HG02678 (cell line): ENCODE data around the gene SUCLA2.

Experiments
- ATAC-seq: cut with Tn5 transposase; IDR thresholded peaks from one replicate; pipeline ENCODE4 v1.9.1; 2021; ENCODE audit warnings: mild to moderate bottlenecking, moderate library complexity; ENCODE audit not compliant: unreplicated experiment

Gene SUCLA2

DNA sequence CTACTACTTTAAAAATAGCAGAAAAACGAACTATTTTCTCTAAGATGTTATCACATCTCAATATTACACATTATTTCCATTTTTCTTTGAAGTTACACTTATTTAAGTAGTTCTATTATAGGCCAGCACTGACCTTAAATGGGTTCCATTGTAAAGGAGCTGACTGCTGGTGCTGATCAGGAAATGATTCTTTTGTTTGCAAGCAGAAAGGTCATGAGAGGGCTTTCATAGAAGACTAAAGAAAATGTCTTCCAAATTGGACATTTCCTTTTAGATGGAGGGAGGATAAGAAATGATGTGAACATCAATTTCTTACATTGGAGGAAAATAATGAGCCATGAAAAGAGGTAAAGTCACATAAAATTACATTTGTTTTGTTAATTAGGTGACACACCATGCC, 96.2 kb downstream of the SUCLA2 start:
- no peak for ATAC-seq

DNA sequence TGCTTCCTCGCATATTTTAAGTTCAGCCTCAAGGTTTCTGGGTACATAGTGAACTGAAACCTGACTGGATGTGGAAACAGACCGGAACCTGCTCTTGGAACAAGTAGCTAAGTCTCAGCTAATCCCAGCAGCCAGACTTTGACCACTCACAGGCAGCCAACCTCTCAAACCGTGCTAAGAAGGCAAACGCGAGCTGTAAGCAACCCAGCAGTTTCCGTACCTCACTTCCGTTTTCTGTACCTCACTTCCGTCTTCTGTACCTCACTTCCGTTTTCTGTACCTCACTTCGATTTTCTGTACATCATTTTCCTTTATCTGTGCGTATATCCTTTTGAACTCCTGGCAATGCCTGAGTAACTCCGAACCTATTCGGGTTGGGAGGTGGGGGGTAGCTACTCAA, 96.8 kb downstream of the SUCLA2 start:
- ATAC-seq: no peak

DNA sequence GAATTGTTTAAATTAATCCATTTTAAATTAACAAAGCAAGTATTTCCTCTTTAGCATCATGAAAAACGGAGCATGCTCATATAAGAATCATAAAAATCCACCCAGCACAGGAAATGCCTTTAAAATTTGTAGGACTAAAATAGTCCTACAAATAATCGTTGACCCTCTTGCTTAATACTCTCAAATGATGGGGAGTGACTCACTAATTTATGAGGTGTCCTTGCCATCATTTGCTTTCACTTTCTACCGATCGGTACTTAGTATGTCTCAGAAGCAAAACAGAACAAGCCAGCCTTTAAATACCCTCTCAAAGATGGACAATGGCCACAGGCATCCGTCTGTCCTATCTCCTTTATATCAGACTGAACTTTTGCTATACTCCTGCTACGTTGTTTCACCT, 97.2 kb downstream of the SUCLA2 start:
- ATAC-seq: no peak

DNA sequence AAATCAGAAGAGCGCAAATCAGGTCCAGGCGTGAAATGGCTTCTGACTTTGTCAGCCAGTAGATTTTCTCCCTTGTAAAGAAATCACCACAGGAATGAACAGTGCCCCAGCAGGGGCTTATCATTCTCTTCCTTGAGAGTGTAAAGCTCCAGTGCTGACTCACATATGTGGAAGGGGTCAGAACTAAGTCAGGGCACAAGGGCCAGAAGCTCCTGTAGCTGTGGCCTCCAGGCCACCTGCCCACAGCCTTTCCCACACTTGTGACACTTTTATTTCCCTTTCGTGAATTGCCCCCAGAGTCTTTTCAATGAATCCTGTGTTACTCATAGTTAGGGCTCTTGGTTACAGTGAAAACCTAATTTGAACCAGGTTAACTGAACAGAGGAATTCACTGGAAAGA, 99.6 kb downstream of the SUCLA2 start:
- no peak for ATAC-seq

DNA sequence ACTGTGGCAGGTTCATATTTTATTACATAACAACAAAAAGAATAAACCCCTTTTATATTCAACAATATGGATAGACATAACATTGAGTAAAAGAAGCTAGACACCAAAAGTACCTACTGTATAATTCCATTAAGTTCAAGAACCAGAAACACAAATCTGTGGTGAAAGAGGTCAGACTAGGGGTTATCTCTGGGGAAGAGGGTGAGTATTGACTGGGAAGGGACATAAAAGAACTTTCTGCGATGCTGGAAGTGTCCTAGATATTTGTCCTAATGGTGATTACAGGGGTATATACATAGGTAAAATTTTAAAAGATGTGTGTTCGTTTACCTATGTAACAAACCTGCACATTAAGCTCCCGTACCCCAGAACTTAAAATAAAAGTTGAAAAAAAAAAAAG, 103.0 kb downstream of the SUCLA2 start:
- no peak for ATAC-seq

DNA sequence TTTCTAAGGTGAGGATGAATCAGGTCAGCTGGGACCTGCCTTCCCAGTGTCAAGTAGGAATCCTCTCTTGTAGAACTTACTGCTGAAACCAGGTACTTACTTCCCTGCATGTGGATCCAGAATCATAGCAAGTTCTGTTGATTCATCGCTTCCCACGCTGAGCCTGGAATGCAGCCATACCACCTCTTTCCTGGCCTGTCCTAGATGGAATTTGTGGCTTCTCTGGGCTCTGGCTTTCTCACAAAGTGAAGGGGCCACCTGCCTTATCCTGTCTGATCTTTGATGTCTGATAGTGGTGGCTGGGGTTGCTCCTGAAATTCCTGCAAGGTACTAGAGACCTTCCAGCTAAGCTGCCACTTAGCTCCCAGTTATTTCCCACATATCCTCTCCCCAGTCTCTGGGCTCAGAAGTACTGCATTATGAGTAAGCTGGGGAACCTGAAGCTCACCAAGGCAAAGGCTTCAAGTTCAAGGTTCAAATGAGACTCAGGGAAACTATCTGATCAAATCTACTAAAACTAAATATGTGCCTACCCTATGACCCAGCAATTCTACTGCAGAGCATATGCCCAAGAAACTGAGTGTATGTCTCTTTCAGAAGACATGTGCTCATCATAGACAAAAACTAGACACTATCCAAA, 103.5 kb downstream of the SUCLA2 start:
- ATAC-seq: no peak

DNA sequence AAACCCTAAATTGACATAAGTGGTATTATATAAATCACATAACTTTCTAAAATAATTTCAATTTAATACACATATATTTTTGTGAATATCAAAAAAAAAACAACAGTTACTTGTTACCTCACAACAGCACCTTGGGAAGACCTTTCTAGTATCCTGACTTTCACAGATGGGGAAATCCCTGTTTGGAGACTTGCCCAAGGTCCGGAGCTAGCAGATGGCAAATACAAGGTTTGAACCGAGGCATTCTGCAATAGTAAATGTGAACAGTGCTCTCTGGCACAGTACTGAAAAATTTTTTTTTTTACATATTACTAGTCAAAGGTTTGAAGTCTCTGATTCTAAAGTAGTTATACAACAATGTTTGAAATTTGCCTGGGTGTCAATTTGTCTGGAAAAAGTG, 104.5 kb downstream of the SUCLA2 start:
- no peak for ATAC-seq

DNA sequence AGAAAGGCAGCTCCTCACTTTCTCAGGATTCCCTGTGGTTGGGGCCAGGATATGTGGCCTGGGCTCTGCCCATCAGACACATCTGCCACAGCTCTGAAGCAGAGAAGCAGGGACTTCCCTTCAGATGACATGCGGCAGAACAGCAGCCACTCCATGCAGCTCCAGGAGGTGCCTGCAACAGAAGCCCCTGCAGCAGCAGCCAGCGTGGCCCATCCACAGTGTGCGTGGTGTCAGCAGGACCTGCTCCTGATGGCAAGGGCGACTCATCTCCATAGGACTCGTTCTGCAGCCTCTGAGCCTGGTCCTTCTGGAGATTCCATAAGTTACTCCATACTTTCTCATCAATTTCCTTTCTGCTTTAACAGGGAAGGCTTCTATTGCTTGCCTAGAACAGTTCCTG, 105.0 kb downstream of the SUCLA2 start:
- ATAC-seq: no peak

DNA sequence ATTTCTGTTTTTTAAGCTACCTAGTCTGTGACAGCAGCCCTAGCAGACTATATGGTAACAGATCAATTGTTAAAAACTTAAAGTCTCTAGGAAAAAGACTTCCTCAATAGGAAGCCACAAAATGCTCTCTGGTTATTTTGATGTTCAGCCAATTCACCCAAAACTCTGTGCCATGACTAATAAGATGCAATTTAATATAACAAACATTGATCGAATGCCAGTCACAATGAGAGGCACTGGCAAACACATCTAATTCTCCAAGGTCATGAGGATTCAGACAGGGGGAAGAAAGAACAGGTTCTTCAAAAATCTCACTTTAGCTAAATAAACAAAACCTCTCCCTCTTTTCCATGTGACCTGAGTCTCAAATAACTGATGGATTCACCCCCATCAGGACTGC, 107.5 kb downstream of the SUCLA2 start:
- no peak for ATAC-seq
